Activated CD4-positive, alpha-beta T cell treated with anti-CD3 and anti-CD28 coated beads, Interleukin-2, amount 10 ng/mL, durations not matched to agents 7 days and 5 days (primary cell): ENCODE results near the gene CST3. TPM values are rescaled to one million over a fixed set of nuclear protein-coding genes. Genes with fewer than 3 reads are reported as not detected.
"Not testable (repeated sequence)": the region's sequence is repeated elsewhere in the genome, so short reads cannot be mapped to it uniquely, and the experiment has no call there.

ENCODE experiments used
- CTCF ChIA-PET: fragments of 350-600 bp; sonication (Branson Sonifier 250); formaldehyde crosslinking; loops from one replicate; lab custom pipeline; 2021; ENCODE audit warnings: antibody characterized with exemption; lab: Charles Lee
- POLR2A ChIA-PET: fragments of 350-600 bp; sonication (Branson Sonifier 250); formaldehyde crosslinking; loops from one replicate; lab custom pipeline; 2021; ENCODE audit warnings: antibody characterized with exemption; lab: Charles Lee
- DNase-seq: peaks from one replicate; pipeline ENCODE4 v3.0.0-alpha.2; 2020
- H3K27ac Mint-ChIP-seq: one replicate; pipeline ENCODE4 v1.8.0; 2021; ENCODE audit warnings: mild to moderate bottlenecking, moderate library complexity, mixed read lengths
- H3K27me3 Mint-ChIP-seq: one replicate; pipeline ENCODE4 v1.8.0; 2021; ENCODE audit warnings: mixed read lengths
- H3K36me3 Mint-ChIP-seq: one replicate; pipeline ENCODE4 v1.8.0; 2021; ENCODE audit warnings: low read depth, mixed read lengths
- H3K4me1 Mint-ChIP-seq: one replicate; pipeline ENCODE4 v1.8.0; 2021; ENCODE audit warnings: mixed read lengths
- H3K4me3 Mint-ChIP-seq: one replicate; pipeline ENCODE4 v1.8.0; 2021; ENCODE audit warnings: mild to moderate bottlenecking, moderate library complexity, mixed read lengths
- H3K9me3 Mint-ChIP-seq: one replicate; pipeline ENCODE4 v1.8.0; 2021; ENCODE audit warnings: mixed read lengths
- total RNA-seq, 2 experiments: library from RNA; stranded (reverse); gene quantifications; one replicate each; pipeline ENCODE4 v1.2.3, GENCODE V29; 2021

The CST3 gene
- total RNA-seq, 2 experiments from 2014 or later = 1.6 to 2.1 TPM

- CTCF ChIA-PET = no interaction called here
- no peaks in the 10 kb centered on the region for H3K9me3 Mint-ChIP-seq
Measured at GRCh38 chr20:23669866-23670265, 32.1 kb upstream of the CST3 start.

GRCh38 chr20:23669327-23669726 lies 31.6 kb upstream of the CST3 start:
- no peaks in the 10 kb centered on the region for H3K27me3 Mint-ChIP-seq
- no peaks in the 10 kb centered on the region for H3K9me3 Mint-ChIP-seq
- H3K4me1 Mint-ChIP-seq = no peaks in the 10 kb centered on the region
- H3K36me3 Mint-ChIP-seq = no peaks in the 10 kb centered on the region
- H3K27ac Mint-ChIP-seq = no peak overlapping the region
- ChIA-PET POLR2A (no interaction called here), CTCF (no interaction called here)
- no peak overlapping the region for H3K4me3 Mint-ChIP-seq
- no peak for DNase-seq

More at GRCh38 chr20:23669866-23670265, 32.1 kb upstream of the CST3 start:
- H3K27me3 Mint-ChIP-seq = no peaks in the 10 kb centered on the region
- no peak for DNase-seq
- no peak overlapping the region for H3K27ac Mint-ChIP-seq
- H3K4me1 Mint-ChIP-seq = no peaks in the 10 kb centered on the region
- H3K4me3 Mint-ChIP-seq = no peak overlapping the region
- H3K36me3 Mint-ChIP-seq = no peaks in the 10 kb centered on the region
- POLR2A ChIA-PET = no interaction called here

- ChIA-PET POLR2A (no interaction called here), CTCF (no interaction called here)
- Mint-ChIP-seq H3K9me3 (no peaks in the 10 kb centered on the region), H3K4me3 (no peak overlapping the region), H3K36me3 (no peaks in the 10 kb centered on the region), H3K27ac (no peak overlapping the region), H3K27me3 (no peaks in the 10 kb centered on the region), H3K4me1 (no peaks in the 10 kb centered on the region)
- peak; percentile 59 for DNase-seq
Measured at GRCh38 chr20:23668477-23668951, 30.8 kb upstream of the CST3 start.

- Mint-ChIP-seq H3K4me1 (no peaks in the 10 kb centered on the region), H3K4me3 (no peak overlapping the region), H3K27ac (no peak overlapping the region), H3K9me3 (no peaks in the 10 kb centered on the region), H3K27me3 (no peaks in the 10 kb centered on the region), H3K36me3 (no peaks in the 10 kb centered on the region)
- ChIA-PET CTCF (no interaction called here), POLR2A (no interaction called here)
- DNase-seq = no peak
Measured at GRCh38 chr20:23667666-23668065, 29.9 kb upstream of the CST3 start.

GRCh38 chr20:23666698-23667097 lies 28.9 kb upstream of the CST3 start:
- CTCF ChIA-PET = no interaction called here
- no peaks in the 10 kb centered on the region for H3K36me3 Mint-ChIP-seq
- no peak overlapping the region for H3K4me3 Mint-ChIP-seq
- POLR2A ChIA-PET = no interaction called here
- no peaks in the 10 kb centered on the region for H3K4me1 Mint-ChIP-seq
- no peak overlapping the region for H3K27ac Mint-ChIP-seq
- no peak for DNase-seq
- H3K27me3 Mint-ChIP-seq = no peaks in the 10 kb centered on the region
- no peaks in the 10 kb centered on the region for H3K9me3 Mint-ChIP-seq

- no peak overlapping the region for H3K27ac Mint-ChIP-seq
- no peaks in the 10 kb centered on the region for H3K9me3 Mint-ChIP-seq
- POLR2A ChIA-PET = no interaction called here
- no peaks in the 10 kb centered on the region for H3K4me1 Mint-ChIP-seq
- H3K4me3 Mint-ChIP-seq = no peak overlapping the region
- no peaks in the 10 kb centered on the region for H3K36me3 Mint-ChIP-seq
- no peak for DNase-seq
- CTCF ChIA-PET = no interaction called here
- H3K27me3 Mint-ChIP-seq = no peaks in the 10 kb centered on the region
Measured at GRCh38 chr20:23666189-23666588, 28.4 kb upstream of the CST3 start.

- CTCF ChIA-PET = no interaction called here
- Mint-ChIP-seq H3K27me3 (no peaks in the 10 kb centered on the region), H3K27ac (no peak overlapping the region), H3K4me1 (no peaks in the 10 kb centered on the region), H3K36me3 (no peaks in the 10 kb centered on the region), H3K4me3 (no peak overlapping the region), H3K9me3 (no peaks in the 10 kb centered on the region)
- no peak for DNase-seq
- POLR2A ChIA-PET = no interaction called here
Measured at GRCh38 chr20:23664954-23665353, 27.2 kb upstream of the CST3 start.

GRCh38 chr20:23664046-23664445 lies 26.3 kb upstream of the CST3 start:
- H3K9me3 Mint-ChIP-seq, DNase-seq, CTCF ChIA-PET, H3K4me3 Mint-ChIP-seq, H3K27ac Mint-ChIP-seq, H3K4me1 Mint-ChIP-seq, H3K36me3 Mint-ChIP-seq, H3K27me3 Mint-ChIP-seq, POLR2A ChIA-PET: not testable (repeated sequence)

GRCh38 chr20:23663180-23663579 lies 25.4 kb upstream of the CST3 start:
- ChIA-PET POLR2A (no interaction called here), CTCF (no interaction called here)
- no peak for DNase-seq
- Mint-ChIP-seq H3K4me3 (no peak overlapping the region), H3K27ac (no peak overlapping the region), H3K36me3 (no peaks in the 10 kb centered on the region), H3K4me1 (no peaks in the 10 kb centered on the region), H3K27me3 (no peaks in the 10 kb centered on the region), H3K9me3 (no peaks in the 10 kb centered on the region)

GRCh38 chr20:23662276-23662870 lies 24.6 kb upstream of the CST3 start:
- Mint-ChIP-seq H3K4me3 (no peak overlapping the region), H3K4me1 (no peaks in the 10 kb centered on the region), H3K36me3 (no peaks in the 10 kb centered on the region), H3K27me3 (no peaks in the 10 kb centered on the region), H3K27ac (no peak overlapping the region), H3K9me3 (no peaks in the 10 kb centered on the region)
- ChIA-PET POLR2A (no interaction called here), CTCF (no interaction called here)
- no peak for DNase-seq

GRCh38 chr20:23661002-23661429 lies 23.3 kb upstream of the CST3 start:
- CTCF ChIA-PET = no interaction called here
- Mint-ChIP-seq H3K27me3 (no peaks in the 10 kb centered on the region), H3K27ac (no peak overlapping the region), H3K4me3 (no peak overlapping the region), H3K36me3 (no peaks in the 10 kb centered on the region), H3K4me1 (no peaks in the 10 kb centered on the region), H3K9me3 (no peaks in the 10 kb centered on the region)
- no peak for DNase-seq
- POLR2A ChIA-PET = no interaction called here

- Mint-ChIP-seq H3K36me3 (no peaks in the 10 kb centered on the region), H3K27me3 (peaks cover 3% of the 10 kb centered on the region), H3K9me3 (no peaks in the 10 kb centered on the region), H3K27ac (no peak overlapping the region), H3K4me1 (no peaks in the 10 kb centered on the region), H3K4me3 (no peak overlapping the region)
- DNase-seq = no peak
- CTCF ChIA-PET = no interaction called here
- POLR2A ChIA-PET = interaction anchor here (0.5 kb wide), 1 partner anchor 248 kb away, joined by 3 read pairs; no protein-coding TSS in a partner anchor
Measured at GRCh38 chr20:23659989-23660837, 22.5 kb upstream of the CST3 start.

GRCh38 chr20:23659610-23659988 lies 21.8 kb upstream of the CST3 start:
- CTCF ChIA-PET, H3K27ac Mint-ChIP-seq, H3K9me3 Mint-ChIP-seq, H3K27me3 Mint-ChIP-seq, H3K4me1 Mint-ChIP-seq, DNase-seq, H3K36me3 Mint-ChIP-seq, H3K4me3 Mint-ChIP-seq: not testable (repeated sequence)
- POLR2A ChIA-PET = interaction anchor here (0.5 kb wide), 1 partner anchor 248 kb away, joined by 3 read pairs; no protein-coding TSS in a partner anchor
